ENCODE results near the gene RIBC2. TPM values are rescaled to one million over a fixed set of nuclear protein-coding genes. Genes with fewer than 3 reads are reported as not detected.

RIBC2 gene
- total RNA-seq, 1 experiment from 2014 or later = 2.7 TPM

DNA sequence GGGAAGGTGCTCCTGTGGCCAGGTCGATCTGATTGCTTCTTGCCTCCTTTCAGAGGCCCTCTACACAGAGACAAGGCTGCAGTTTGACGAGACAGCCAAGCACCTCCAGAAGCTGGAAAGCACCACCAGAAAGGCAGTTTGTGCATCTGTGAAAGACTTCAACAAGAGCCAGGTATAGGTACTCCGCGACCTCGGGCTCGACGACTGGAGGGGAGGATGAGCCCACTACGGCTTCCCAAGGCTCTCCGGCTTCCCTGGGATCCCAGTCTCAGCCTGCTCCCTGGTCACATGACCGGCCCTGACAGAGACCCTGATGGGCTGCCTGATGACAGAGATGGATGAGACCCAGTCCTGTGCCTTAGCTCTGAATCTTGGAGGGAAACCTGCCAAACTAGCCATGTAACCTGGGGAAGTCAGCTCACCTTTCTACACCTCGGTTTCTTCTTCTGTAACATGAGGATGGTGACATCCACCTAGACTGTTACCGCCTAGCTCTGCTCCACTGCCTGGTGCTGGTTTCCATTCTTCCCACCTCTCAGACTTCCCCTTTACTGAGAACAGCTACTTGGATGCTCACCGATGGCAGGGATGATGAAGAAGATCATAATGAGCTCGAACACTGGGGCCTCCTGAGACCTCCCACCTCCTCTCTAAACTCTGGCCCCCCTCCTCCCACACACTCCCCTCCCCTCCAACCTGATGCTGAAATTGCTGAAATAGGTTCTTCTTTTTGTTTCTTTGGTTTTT lies 8.9 kb downstream of the RIBC2 start:
- DNase-seq = no peak
- TF ChIP-seq EZH2 (IDR thresholded peaks at IDR 0.05; ENCODE audit: low read length, unreplicated experiment) = no peak
- TF ChIP-seq, protein P1, sequence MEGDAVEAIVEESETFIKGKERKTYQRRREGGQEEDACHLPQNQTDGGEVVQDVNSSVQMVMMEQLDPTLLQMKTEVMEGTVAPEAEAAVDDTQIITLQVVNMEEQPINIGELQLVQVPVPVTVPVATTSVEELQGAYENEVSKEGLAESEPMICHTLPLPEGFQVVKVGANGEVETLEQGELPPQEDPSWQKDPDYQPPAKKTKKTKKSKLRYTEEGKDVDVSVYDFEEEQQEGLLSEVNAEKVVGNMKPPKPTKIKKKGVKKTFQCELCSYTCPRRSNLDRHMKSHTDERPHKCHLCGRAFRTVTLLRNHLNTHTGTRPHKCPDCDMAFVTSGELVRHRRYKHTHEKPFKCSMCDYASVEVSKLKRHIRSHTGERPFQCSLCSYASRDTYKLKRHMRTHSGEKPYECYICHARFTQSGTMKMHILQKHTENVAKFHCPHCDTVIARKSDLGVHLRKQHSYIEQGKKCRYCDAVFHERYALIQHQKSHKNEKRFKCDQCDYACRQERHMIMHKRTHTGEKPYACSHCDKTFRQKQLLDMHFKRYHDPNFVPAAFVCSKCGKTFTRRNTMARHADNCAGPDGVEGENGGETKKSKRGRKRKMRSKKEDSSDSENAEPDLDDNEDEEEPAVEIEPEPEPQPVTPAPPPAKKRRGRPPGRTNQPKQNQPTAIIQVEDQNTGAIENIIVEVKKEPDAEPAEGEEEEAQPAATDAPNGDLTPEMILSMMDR (conservative IDR thresholded peaks at IDR 0.05; ENCODE audit: low read depth, low read length) = no peak
- TF ChIP-seq EZH2phosphoT487 (IDR thresholded peaks at IDR 0.05; ENCODE audit: borderline replicate concordance, low read length) = no peak
- Histone ChIP-seq H3K79me2 (ENCODE audit: low read length) (no peaks in the 10 kb centered on the region), H3K4me1 (ENCODE audit: insufficient read depth, low read length) (no peaks in the 10 kb centered on the region), H3K9me3 (ENCODE audit: low read length) (no peaks in the 10 kb centered on the region), H3F3A (ENCODE audit: low read length, unreplicated experiment) (no peaks in the 10 kb centered on the region), H4K20me1 (ENCODE audit: low read length) (no peaks in the 10 kb centered on the region), H3K36me3 (ENCODE audit: low read depth, low read length) (no peaks in the 10 kb centered on the region), H3K27ac (ENCODE audit: low read length) (no peak overlapping the region), H3K4me2 (ENCODE audit: low read length) (no peak overlapping the region), H2AFZ (ENCODE audit: low read length) (no peak overlapping the region), H3K4me3 (ENCODE audit: low read length) (no peak overlapping the region), H3K9ac (ENCODE audit: low read length) (no peak overlapping the region), H3K9me2 (replicated peaks; ENCODE audit: low read length) (no peaks in the 10 kb centered on the region), H3K27me3 (ENCODE audit: low read length) (no peaks in the 10 kb centered on the region)
- no TSS peak for BruUV-seq (replicated peaks)
- no peak for ATAC-seq
- ChIA-PET CTCF (no interaction called here), POLR2A (ENCODE audit: unreplicated experiment) (interaction anchor here (0.6 kb wide), 1 partner anchor 39 kb away, joined by 4 read pairs; no protein-coding TSS in a partner anchor)
- intact Hi-C loops (cut with micrococcal nuclease) = no loop called here

DNA sequence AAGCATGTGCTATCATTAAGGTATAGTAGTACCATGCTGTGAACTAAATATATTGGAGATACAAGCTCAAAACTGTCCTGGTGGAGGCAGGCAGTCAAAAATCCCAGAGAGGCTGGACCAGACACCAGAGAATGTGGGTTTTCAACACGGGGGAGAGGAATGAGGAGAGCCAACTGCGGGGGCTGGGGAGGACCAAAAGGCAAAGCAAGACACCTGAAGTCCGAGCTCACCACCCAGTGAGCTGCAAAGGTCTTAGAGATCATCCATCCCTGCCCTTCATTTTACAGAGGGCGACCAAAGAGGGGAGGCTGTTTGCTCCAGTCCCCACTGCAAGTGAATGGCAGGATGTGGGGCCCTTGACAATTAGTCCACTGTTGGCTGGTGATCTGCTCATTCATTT lies 10.0 kb downstream of the RIBC2 start:
- no peaks in the 10 kb centered on the region for H3K9me3 ChIP-seq (ENCODE audit: low read length)
- no peaks in the 10 kb centered on the region for H3K36me3 ChIP-seq (ENCODE audit: low read depth, low read length)
- no peaks in the 10 kb centered on the region for H4K20me1 ChIP-seq (ENCODE audit: low read length)
- H3K27me3 ChIP-seq (ENCODE audit: low read length) = no peaks in the 10 kb centered on the region
- no peaks in the 10 kb centered on the region for H3K79me2 ChIP-seq (ENCODE audit: low read length)
- TF ChIP-seq EZH2phosphoT487 (IDR thresholded peaks at IDR 0.05; ENCODE audit: borderline replicate concordance, low read length) (no peak), EZH2 (IDR thresholded peaks at IDR 0.05; ENCODE audit: low read length, unreplicated experiment) (no peak)
- TF ChIP-seq, protein P1 (conservative IDR thresholded peaks at IDR 0.05; ENCODE audit: low read depth, low read length) = no peak
- no peaks in the 10 kb centered on the region for H3K9me2 ChIP-seq (replicated peaks; ENCODE audit: low read length)
- intact Hi-C loops (cut with micrococcal nuclease) = no loop called here
- H3K4me3 ChIP-seq (ENCODE audit: low read length) = no peak overlapping the region
- POLR2A ChIA-PET (ENCODE audit: unreplicated experiment) = no interaction called here
- no peak overlapping the region for H3K4me2 ChIP-seq (ENCODE audit: low read length)
- CTCF ChIA-PET = no interaction called here
- no peak overlapping the region for H2AFZ ChIP-seq (ENCODE audit: low read length)
- no peaks in the 10 kb centered on the region for H3K4me1 ChIP-seq (ENCODE audit: insufficient read depth, low read length)
- H3K27ac ChIP-seq (ENCODE audit: low read length) = no peak overlapping the region
- DNase-seq (no peak), ATAC-seq (no peak)
- H3K9ac ChIP-seq (ENCODE audit: low read length) = no peak overlapping the region
- BruUV-seq (replicated peaks) = no TSS peak
- no peaks in the 10 kb centered on the region for H3F3A ChIP-seq (ENCODE audit: low read length, unreplicated experiment)

DNA sequence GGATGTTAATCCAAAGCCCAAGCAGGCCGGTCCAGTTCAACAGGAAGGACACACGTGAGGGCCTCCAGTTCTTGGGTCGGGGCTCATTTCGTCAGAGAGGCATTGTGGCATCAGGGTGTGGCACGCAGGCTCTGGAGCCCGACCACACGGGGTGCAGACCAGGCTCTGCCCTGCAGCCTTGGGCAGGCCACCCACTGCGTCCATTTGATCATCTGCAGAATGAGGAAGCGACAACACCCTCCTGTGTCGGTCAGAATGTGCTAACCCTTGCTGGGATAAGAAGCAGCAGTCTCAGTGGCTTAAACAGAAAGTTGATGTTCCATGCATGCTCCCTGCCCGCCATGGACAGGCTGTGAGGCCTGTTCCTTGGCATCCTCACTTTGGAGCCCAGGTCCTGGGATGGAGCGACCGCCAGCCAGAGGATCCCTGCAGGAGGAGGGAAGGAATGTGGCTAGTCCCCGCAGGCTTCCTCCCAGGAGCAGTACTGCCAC lies 10.8 kb downstream of the RIBC2 start:
- H3K4me2 ChIP-seq (ENCODE audit: low read length) = no peak overlapping the region
- CTCF ChIA-PET = no interaction called here
- BruUV-seq (replicated peaks) = no TSS peak
- no peaks in the 10 kb centered on the region for H3K79me2 ChIP-seq (ENCODE audit: low read length)
- no peaks in the 10 kb centered on the region for H3K36me3 ChIP-seq (ENCODE audit: low read depth, low read length)
- POLR2A ChIA-PET (ENCODE audit: unreplicated experiment) = no interaction called here
- H3F3A ChIP-seq (ENCODE audit: low read length, unreplicated experiment) = no peaks in the 10 kb centered on the region
- no peaks in the 10 kb centered on the region for H4K20me1 ChIP-seq (ENCODE audit: low read length)
- H2AFZ ChIP-seq (ENCODE audit: low read length) = no peak overlapping the region
- H3K27ac ChIP-seq (ENCODE audit: low read length) = no peak overlapping the region
- no peaks in the 10 kb centered on the region for H3K9me2 ChIP-seq (replicated peaks; ENCODE audit: low read length)
- ATAC-seq (no peak), DNase-seq (no peak)
- no peaks in the 10 kb centered on the region for H3K27me3 ChIP-seq (ENCODE audit: low read length)
- H3K9ac ChIP-seq (ENCODE audit: low read length) = no peak overlapping the region
- no peaks in the 10 kb centered on the region for H3K4me1 ChIP-seq (ENCODE audit: insufficient read depth, low read length)
- TF ChIP-seq EZH2phosphoT487 (IDR thresholded peaks at IDR 0.05; ENCODE audit: borderline replicate concordance, low read length) = no peak
- TF ChIP-seq, protein P1 (conservative IDR thresholded peaks at IDR 0.05; ENCODE audit: low read depth, low read length) = no peak
- TF ChIP-seq EZH2 (IDR thresholded peaks at IDR 0.05; ENCODE audit: low read length, unreplicated experiment) = no peak
- H3K4me3 ChIP-seq (ENCODE audit: low read length) = no peak overlapping the region
- intact Hi-C loops (cut with micrococcal nuclease) = no loop called here
- no peaks in the 10 kb centered on the region for H3K9me3 ChIP-seq (ENCODE audit: low read length)

Data from PC-3 (cell line).